ENCODE measurements around the gene SLC37A2. TPM values are rescaled to one million over a fixed set of nuclear protein-coding genes. Genes with fewer than 3 reads are reported as not detected.

Gene SLC37A2
- total RNA-seq, 1 experiment from 2014 or later = not detected

DNA sequence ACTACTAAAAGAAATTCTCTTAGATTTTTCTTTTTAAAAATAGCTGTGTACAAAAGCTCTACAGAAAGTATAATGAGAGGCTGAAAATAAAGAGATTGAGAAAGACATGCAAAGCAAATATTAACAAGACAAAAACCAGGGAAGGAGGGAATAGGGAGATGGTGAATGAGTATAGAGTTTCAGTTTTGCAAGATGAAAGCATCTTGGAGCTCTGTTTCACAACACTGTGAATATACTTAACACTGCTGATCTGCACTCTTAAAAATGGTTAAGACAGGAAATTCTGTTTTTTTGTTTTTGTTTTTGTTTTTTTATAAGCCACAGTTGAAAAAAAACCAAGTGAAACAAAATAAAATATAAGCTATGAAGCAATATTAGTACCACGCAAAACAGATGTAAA, 42.8 kb downstream of the SLC37A2 start:
- CTCF ChIA-PET = interaction anchor here (0.5 kb wide), 1 partner anchor 249 kb away, joined by 6 read pairs; no protein-coding TSS in a partner anchor

GRCh38 chr11:125108469-125108868, 45.4 kb downstream of the SLC37A2 start:
- Histone ChIP-seq H3K4me3 (ENCODE audit: low read depth, low read length, poor library complexity, severe bottlenecking) (no peak overlapping the region), H3K27ac (ENCODE audit: low read depth, low read length, poor library complexity, severe bottlenecking) (no peak overlapping the region), H3K27me3 (replicated peaks; ENCODE audit: insufficient read depth, low read depth, low read length, poor library complexity) (no peaks in the 10 kb centered on the region), H3K36me3 (ENCODE audit: insufficient read depth, low read length, poor library complexity, severe bottlenecking) (no peaks in the 10 kb centered on the region), H3K4me1 (ENCODE audit: insufficient read depth, low read length, poor library complexity, severe bottlenecking) (peaks cover 5% of the 10 kb centered on the region), H3K9me3 (ENCODE audit: low read depth, low read length, poor library complexity, severe bottlenecking) (no peaks in the 10 kb centered on the region)
- TF ChIP-seq EZH2 (IDR thresholded peaks at IDR 0.05; ENCODE audit: borderline replicate concordance, low read depth, low read length, poor library complexity, severe bottlenecking) (no peak), CTCF (conservative IDR thresholded peaks at IDR 0.05; ENCODE audit: low read depth, low read length) (no peak)
- intact Hi-C loops (cut with micrococcal nuclease; ENCODE audit: unreplicated experiment) = no loop called here
- ChIA-PET POLR2A (ENCODE audit: low non-redundant PET) (no interaction called here), CTCF (no interaction called here)
- BruUV-seq (replicated peaks) = no TSS peak
- no peak for DNase-seq (ENCODE audit: low spot score)

More for the DNA sequence above, 42.8 kb downstream of the SLC37A2 start:
- peaks cover 5% of the 10 kb centered on the region for H3K4me1 ChIP-seq (ENCODE audit: insufficient read depth, low read length, poor library complexity, severe bottlenecking)
- intact Hi-C loops (cut with micrococcal nuclease; ENCODE audit: unreplicated experiment) = no loop called here
- no TSS peak for BruUV-seq (replicated peaks)
- H3K9me3 ChIP-seq (ENCODE audit: low read depth, low read length, poor library complexity, severe bottlenecking) = no peaks in the 10 kb centered on the region
- H3K27ac ChIP-seq (ENCODE audit: low read depth, low read length, poor library complexity, severe bottlenecking) = no peak overlapping the region
- H3K27me3 ChIP-seq (replicated peaks; ENCODE audit: insufficient read depth, low read depth, low read length, poor library complexity) = no peaks in the 10 kb centered on the region
- TF ChIP-seq CTCF (conservative IDR thresholded peaks at IDR 0.05; ENCODE audit: low read depth, low read length) (no peak), EZH2 (IDR thresholded peaks at IDR 0.05; ENCODE audit: borderline replicate concordance, low read depth, low read length, poor library complexity, severe bottlenecking) (no peak)
- H3K4me3 ChIP-seq (ENCODE audit: low read depth, low read length, poor library complexity, severe bottlenecking) = no peak overlapping the region
- DNase-seq (ENCODE audit: low spot score) = no peak
- peaks cover 1% of the 10 kb centered on the region for H3K36me3 ChIP-seq (ENCODE audit: insufficient read depth, low read length, poor library complexity, severe bottlenecking)
- POLR2A ChIA-PET (ENCODE audit: low non-redundant PET) = interaction anchor here (0.5 kb wide), 1 partner anchor 12 kb away, joined by 14 read pairs; no protein-coding TSS in a partner anchor

- intact Hi-C loops (cut with micrococcal nuclease; ENCODE audit: unreplicated experiment) = no loop called here
- Histone ChIP-seq H3K9me3 (ENCODE audit: low read depth, low read length, poor library complexity, severe bottlenecking) (no peaks in the 10 kb centered on the region), H3K27me3 (replicated peaks; ENCODE audit: insufficient read depth, low read depth, low read length, poor library complexity) (no peaks in the 10 kb centered on the region), H3K4me1 (ENCODE audit: insufficient read depth, low read length, poor library complexity, severe bottlenecking) (peaks cover 5% of the 10 kb centered on the region), H3K36me3 (ENCODE audit: insufficient read depth, low read length, poor library complexity, severe bottlenecking) (no peaks in the 10 kb centered on the region), H3K27ac (ENCODE audit: low read depth, low read length, poor library complexity, severe bottlenecking) (no peak overlapping the region), H3K4me3 (ENCODE audit: low read depth, low read length, poor library complexity, severe bottlenecking) (peak overlapping the region; percentile 74)
- ChIA-PET POLR2A (ENCODE audit: low non-redundant PET) (no interaction called here), CTCF (no interaction called here)
- no TSS peak for BruUV-seq (replicated peaks)
- TF ChIP-seq EZH2 (IDR thresholded peaks at IDR 0.05; ENCODE audit: borderline replicate concordance, low read depth, low read length, poor library complexity, severe bottlenecking) (no peak), CTCF (conservative IDR thresholded peaks at IDR 0.05; ENCODE audit: low read depth, low read length) (no peak)
- no peak for DNase-seq (ENCODE audit: low spot score)
Measured at GRCh38 chr11:125110506-125110905, 47.4 kb downstream of the SLC37A2 start.

Measured in A673 (cell line).